A549 (cell line): Measurements from ENCODE around the gene GGN. TPM values are rescaled to one million over a fixed set of nuclear protein-coding genes. Genes with fewer than 3 reads are reported as not detected.

ENCODE experiments used
- ATAC-seq, 2 experiments: fragments of 200-7000 bp in 1 of 2; fragments of >200 bp in 1 of 2; cut with Nextera tagmentation in 1 of 2; cut with Tn5 transposase in 1 of 2; 3 replicates each; pipeline versions ENCODE4 v1.8.0 to v1.9.1; 2018 to 2020; ENCODE audit warnings: mild to moderate bottlenecking in 1 of 2, moderate library complexity in 1 of 2
- CTCF ChIA-PET: fragments of 300-600 bp; sonication (Branson Sonifier 250); formaldehyde crosslinking; extraction: SDS; loops from one replicate; lab custom pipeline; 2021; ENCODE audit warnings: antibody characterized with exemption, inconsistent platforms; lab: Yijun Ruan, JAX
- POLR2A ChIA-PET: fragments of 350-600 bp; formaldehyde crosslinking; extraction: SDS; loops from one replicate; lab custom pipeline; 2021; ENCODE audit warnings: antibody characterized with exemption, inconsistent platforms; lab: Yijun Ruan, JAX
- DNase-seq, 2 experiments: peaks; one replicate each; pipeline versions ENCODE4 v3.0.0 to v3.0.0-alpha.2; 2011 to 2016; ENCODE audit warnings: low read depth in 1 of 2, low spot score in 1 of 2
- FAIRE-seq: peaks from 2 replicates; lab custom pipeline; 2011; peaks lifted over from hg19 to GRCh38; lab: Jason Lieb, UNC
- H3K27ac ChIP-seq, 2 experiments: fragments of >200 bp; sonication (Bioruptor Twin); formaldehyde crosslinking; 3 replicates each; pipeline ENCODE4 v1.5.1; 2016 to 2017
- H3K4me1 ChIP-seq: fragments of >200 bp; sonication (Bioruptor Twin); formaldehyde crosslinking; 3 replicates; pipeline ENCODE4 v1.6.1; 2016
- H3K4me2 ChIP-seq: fragments of >200 bp; sonication (Bioruptor Twin); formaldehyde crosslinking; 3 replicates; pipeline ENCODE4 v1.6.1; 2016
- H3K4me3 ChIP-seq: fragments of >200 bp; sonication (Bioruptor Twin); formaldehyde crosslinking; 3 replicates; pipeline ENCODE4 v1.5.1; 2016
- H3K9me3 ChIP-seq: fragments of >200 bp; sonication (Bioruptor Twin); formaldehyde crosslinking; 3 replicates; pipeline ENCODE4 v1.6.1; 2016
- BCL3 ChIP-seq: fragments of >200 bp; sonication (Bioruptor Twin); formaldehyde crosslinking; IDR thresholded peaks from 3 replicates; pipeline ENCODE4 v1.6.1; 2016
- HMGXB4 ChIP-seq: fragments of 250-450 bp; sonication (Bioruptor Pico); IDR thresholded peaks from 2 replicates; pipeline ENCODE4 v1.5.0; 2021; ENCODE audit warnings: mild to moderate bottlenecking, moderate library complexity, borderline replicate concordance
- HOXA7 ChIP-seq: fragments of 250-450 bp; sonication (Bioruptor Pico); IDR thresholded peaks from 2 replicates; pipeline ENCODE4 v1.5.0; 2020; ENCODE audit warnings: mild to moderate bottlenecking, moderate library complexity
- JUN ChIP-seq, 2 experiments: fragments of >200 bp; sonication (Bioruptor Twin); formaldehyde crosslinking; IDR thresholded peaks; 2 replicates in 1 of 2; 3 replicates in 1 of 2; pipeline ENCODE4 v1.6.1; 2016 to 2017
- KDM1A ChIP-seq: fragments of 200-600 bp; sonication (generic); IDR thresholded peaks from 2 replicates; pipeline ENCODE4 v1.6.1; 2016; ENCODE audit warnings: low read depth, mild to moderate bottlenecking
- MAFK ChIP-seq: fragments of 450-650 bp; IDR thresholded peaks from 2 replicates; pipeline ENCODE4 v1.6.1; 2014; ENCODE audit not compliant: partially characterized antibody
- MAX ChIP-seq: IDR thresholded peaks from 2 replicates; pipeline ENCODE4 v1.6.1; 2012
- RAD21 ChIP-seq, 2 experiments: fragments of >200 bp in 1 of 2; sonication (Bioruptor Twin) in 1 of 2; formaldehyde crosslinking in 1 of 2; IDR thresholded peaks in 1 of 2; conservative IDR thresholded peaks in 1 of 2; 2 replicates in 1 of 2; 3 replicates in 1 of 2; pipeline ENCODE4 v1.6.1; 2012 to 2018; ENCODE audit warnings: inconsistent platforms in 1 of 2
- RFX5 ChIP-seq: fragments of 450-650 bp; IDR thresholded peaks from 2 replicates; pipeline ENCODE4 v1.7.1; 2014; ENCODE audit warnings: antibody characterized with exemption, mild to moderate bottlenecking, moderate library complexity
- TP53 ChIP-seq: fragments of 250-450 bp; sonication (Bioruptor Pico); IDR thresholded peaks from 2 replicates; pipeline ENCODE4 v1.5.0; 2021; ENCODE audit warnings: mild to moderate bottlenecking, moderate library complexity
- USF2 ChIP-seq: fragments of 450-650 bp; IDR thresholded peaks from 2 replicates; pipeline ENCODE4 v1.6.1; 2014; ENCODE audit warnings: antibody characterized with exemption
- ZC3H11A ChIP-seq: fragments of 450-650 bp; IDR thresholded peaks from 2 replicates; pipeline ENCODE4 v1.6.1; 2014; ENCODE audit warnings: antibody characterized with exemption, mild to moderate bottlenecking
- ZFP36 ChIP-seq: fragments of 450-650 bp; IDR thresholded peaks from 2 replicates; pipeline ENCODE4 v1.6.1; 2014; ENCODE audit warnings: borderline replicate concordance; ENCODE audit not compliant: partially characterized antibody
- WGBS: methylation state at CpG from one replicate; pipeline ENCODE4 v1.1.6; 2017; ENCODE audit errors: missing lambda C conversion rate; 5-methylcytosine and 5-hydroxymethylcytosine counted together
- polyA plus RNA-seq, 4 experiments: library from polyadenylated mRNA; depleted of rRNA in 3 of 4; stranded (reverse); fragments of >200 nt; fragmentation: RNase III in 1 of 4; extraction: RNeasy Plus Mini Kit Qiagen cat#74134 plus additional on column Dnase treatment in 1 of 4; gene quantifications; 2 replicates in 3 of 4; 3 replicates in 1 of 4; pipeline ENCODE4 v1.2.3, GENCODE V29; 2011 to 2017

GGN gene
- polyA plus RNA-seq, 2 of the 4 experiments (the other 2 are of a cell fraction): 0.46 TPM; not detected in 1

- Histone ChIP-seq H3K4me2 (no peak overlapping the region), H3K4me1 (peaks cover 8% of the 10 kb centered on the region; the same call in 1 of the 3 replicates), H3K27ac (no peak overlapping the region)
- CTCF ChIA-PET: interaction anchor here (0.6 to 4.3 kb wide), 13 partner anchors 11 to 980 kb away, joined by 3 to 29 read pairs (median 4); partner anchors contain the start of genes CATSPERG, FAM98C, GGN and PPP1R14A
- no peak for ATAC-seq
- DNase-seq: no peak
- 39% methylated on average over 5 of the region's 5 CpGs for WGBS
- TF ChIP-seq BCL3: no peak
- no peak for TF ChIP-seq MAFK
- TF ChIP-seq RFX5: no peak
- TF ChIP-seq TP53 (CRISPR knock-in tag): no peak
- TF ChIP-seq RAD21 (conservative IDR thresholded peaks at IDR 0.05 in 1 of 2, IDR thresholded peaks at IDR 0.05 in 1 of 2): no peak
- no peak for TF ChIP-seq JUN (IDR thresholded peaks at IDR 0.05)
- no peak for TF ChIP-seq HOXA7
- no peak for TF ChIP-seq KDM1A
- no peak for TF ChIP-seq HMGXB4 (CRISPR knock-in tag)
- TF ChIP-seq, all 56 proteins: peak for 0
- POLR2A ChIA-PET: interaction anchor here (1.0 to 1.8 kb wide), 3 partner anchors 9 to 573 kb away, joined by 3 to 4 read pairs (median 3); partner anchors contain the start of genes MRPS12, PSMD8 and SARS2
- FAIRE-seq: no peak
- Histone ChIP-seq H3K9me3 (no peaks in the 10 kb centered on the region), H3K4me3 (no peak overlapping the region)
These were observed 29.8 kb downstream of the GGN start for GRCh38 chr19:38358071-38358470.

- Histone ChIP-seq H3K4me3 (no peak overlapping the region), H3K27ac (no peak overlapping the region), H3K9me3 (no peaks in the 10 kb centered on the region), H3K4me1 (0 out of 3 replicates have a peak, but pooled peaks cover 1% of the 10 kb centered on the region), H3K4me2 (no peak overlapping the region)
- ATAC-seq (no peak), FAIRE-seq (peak; percentile 95), DNase-seq (no peak)
- WGBS: 54% methylated on average over 16 of the region's 16 CpGs
- CTCF ChIA-PET: interaction anchor here (1.4 to 2.8 kb wide), 5 partner anchors 11 to 454 kb away, joined by 4 to 8 read pairs (median 7); partner anchors contain the start of genes CATSPERG and FAM98C
- TF ChIP-seq ZFP36 (peak; percentile 34), HOXA7 (no peak), USF2 (peak; percentile 56), ZC3H11A (no peak), MAX (no peak), HMGXB4 (CRISPR knock-in tag) (no peak)
- POLR2A ChIA-PET: no interaction called here
These were observed 31.8 kb downstream of the GGN start for GRCh38 chr19:38355728-38356725.
